ENCODE data around the gene SLC39A13. TPM values are rescaled to one million over a fixed set of nuclear protein-coding genes. Genes with fewer than 3 reads are reported as not detected.

The SLC39A13 gene
- total RNA-seq, 1 experiment from 2014 or later, result 29.2 TPM

DNA sequence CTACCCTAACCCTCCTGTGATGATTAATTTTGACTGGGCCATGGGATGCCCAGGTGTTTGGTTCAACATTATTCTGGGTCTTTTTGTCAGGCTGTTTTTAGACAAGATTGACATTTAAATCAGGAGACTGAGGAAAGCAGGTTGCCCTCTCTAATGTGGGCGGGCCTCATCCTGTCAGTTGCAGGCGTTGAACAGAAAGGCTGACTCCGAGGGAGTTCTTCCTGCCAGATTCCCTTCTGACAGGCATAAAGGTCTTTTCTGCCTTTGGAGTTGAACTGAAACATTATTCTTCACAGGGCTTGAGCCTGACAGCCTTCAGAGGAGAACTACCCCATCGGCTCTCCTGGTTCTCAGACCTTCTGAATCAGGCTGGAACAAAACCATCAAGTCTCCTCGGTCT lies 22.1 kb downstream of the SLC39A13 start:
- Mint-ChIP-seq H3K27me3 (ENCODE audit: low read depth) (no peaks in the 10 kb centered on the region), H3K4me3 (no peak overlapping the region), H3K9me3 (peaks cover 0 to 3% of the 10 kb centered on the region in 2 experiments; a peak in 2 of 5 replicates), H3K4me1 (peaks cover 3 to 6% of the 10 kb centered on the region in 2 experiments; a peak in 3 of 4 replicates), H3K36me3 (ENCODE audit: insufficient read depth in 1 of 3, low read depth in 3 of 3) (peaks cover 6% of the 10 kb centered on the region in 3 experiments; a peak in 4 of 7 replicates), H3K27ac (no peak overlapping the region; a peak in 1 of 7 replicates)
- no peak overlapping the region for H3K14ac ChIP-seq (ENCODE audit: insufficient read depth, low read length)
- H2BK5ac ChIP-seq (ENCODE audit: insufficient read length, low read length), result no peak overlapping the region
- DNase-seq, result no peak
- H2BK120ac ChIP-seq (ENCODE audit: low read depth, low read length, poor library complexity, severe bottlenecking), result no peak overlapping the region
- H3K4me1 ChIP-seq (ENCODE audit: insufficient read depth, low read length), result no peaks in the 10 kb centered on the region
- no peak overlapping the region for H2BK20ac ChIP-seq (ENCODE audit: low read depth, low read length, poor library complexity, severe bottlenecking)
- no peak overlapping the region for H2AFZ ChIP-seq (ENCODE audit: low read length)
- no peak overlapping the region for H2AK5ac ChIP-seq (ENCODE audit: insufficient read length, low read length)
- H3K23me2 ChIP-seq (ENCODE audit: insufficient read length, low read depth, low read length, poor library complexity, severe bottlenecking), result peaks cover 5% of the 10 kb centered on the region
- no peaks in the 10 kb centered on the region for H3K27me3 ChIP-seq (ENCODE audit: insufficient read depth, low read length)
- H3T11ph ChIP-seq (ENCODE audit: low read length), result no peak overlapping the region
- H4K20me1 ChIP-seq (ENCODE audit: control insufficient read depth, insufficient read depth, insufficient read length), result no peaks in the 10 kb centered on the region
- no CpG with 5 or more reads among the region's 5 CpGs for WGBS (ENCODE audit: extremely low coverage, insufficient read length, low lambda C conversion rate)
- no peak overlapping the region for H2BK15ac ChIP-seq (ENCODE audit: low read depth, low read length)
- H3K18ac ChIP-seq (ENCODE audit: insufficient read length, low read depth, low read length), result no peak overlapping the region
- no peak overlapping the region for H4K5ac ChIP-seq (ENCODE audit: insufficient read length, low read depth, low read length)
- no peak overlapping the region for H4K91ac ChIP-seq (ENCODE audit: insufficient read length, low read depth, low read length)
- TF ChIP-seq, protein P1, sequence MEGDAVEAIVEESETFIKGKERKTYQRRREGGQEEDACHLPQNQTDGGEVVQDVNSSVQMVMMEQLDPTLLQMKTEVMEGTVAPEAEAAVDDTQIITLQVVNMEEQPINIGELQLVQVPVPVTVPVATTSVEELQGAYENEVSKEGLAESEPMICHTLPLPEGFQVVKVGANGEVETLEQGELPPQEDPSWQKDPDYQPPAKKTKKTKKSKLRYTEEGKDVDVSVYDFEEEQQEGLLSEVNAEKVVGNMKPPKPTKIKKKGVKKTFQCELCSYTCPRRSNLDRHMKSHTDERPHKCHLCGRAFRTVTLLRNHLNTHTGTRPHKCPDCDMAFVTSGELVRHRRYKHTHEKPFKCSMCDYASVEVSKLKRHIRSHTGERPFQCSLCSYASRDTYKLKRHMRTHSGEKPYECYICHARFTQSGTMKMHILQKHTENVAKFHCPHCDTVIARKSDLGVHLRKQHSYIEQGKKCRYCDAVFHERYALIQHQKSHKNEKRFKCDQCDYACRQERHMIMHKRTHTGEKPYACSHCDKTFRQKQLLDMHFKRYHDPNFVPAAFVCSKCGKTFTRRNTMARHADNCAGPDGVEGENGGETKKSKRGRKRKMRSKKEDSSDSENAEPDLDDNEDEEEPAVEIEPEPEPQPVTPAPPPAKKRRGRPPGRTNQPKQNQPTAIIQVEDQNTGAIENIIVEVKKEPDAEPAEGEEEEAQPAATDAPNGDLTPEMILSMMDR (conservative IDR thresholded peaks at IDR 0.05), result no peak
- H3K23ac ChIP-seq (ENCODE audit: insufficient read length, low read depth, low read length), result no peak overlapping the region
- no peak overlapping the region for H2BK12ac ChIP-seq (ENCODE audit: insufficient read length, low read depth, low read length)
- no peak overlapping the region for H3K56ac ChIP-seq (ENCODE audit: insufficient read length, low read depth, low read length)
- no peak overlapping the region for H3K4ac ChIP-seq (ENCODE audit: low read depth, low read length)
- H3K27ac ChIP-seq (ENCODE audit: insufficient read length, low read depth, low read length), result no peak overlapping the region
- no peaks in the 10 kb centered on the region for H3K9me3 ChIP-seq (ENCODE audit: control insufficient read depth, low read depth, low read length)
- H3K79me1 ChIP-seq (ENCODE audit: insufficient read depth, low read depth, low read length, poor library complexity, severe bottlenecking), result peaks cover under 1% of the 10 kb centered on the region
- H3K4me2 ChIP-seq (ENCODE audit: insufficient read depth, insufficient read length, low read length), result no peak overlapping the region
- no peaks in the 10 kb centered on the region; the same call in 1 of the 2 replicates for H3K79me2 ChIP-seq (ENCODE audit: insufficient read depth, low read length)
- no peak overlapping the region for H3K9ac ChIP-seq (ENCODE audit: extremely low read depth, insufficient read length, low read length)
- H4K8ac ChIP-seq (replicated peaks; ENCODE audit: insufficient read length, low read depth, low read length), result no peak overlapping the region
